GM19438 (cell line): ENCODE data around the gene CMTM4.
"Not testable (repeated sequence)": the region's sequence is repeated elsewhere in the genome, so short reads cannot be mapped to it uniquely, and the experiment has no call there.

Source experiments
- ATAC-seq: cut with Tn5 transposase; IDR thresholded peaks from one replicate; pipeline ENCODE4 v1.9.1; 2021; ENCODE audit warnings: low read depth; ENCODE audit not compliant: unreplicated experiment

The CMTM4 gene

DNA sequence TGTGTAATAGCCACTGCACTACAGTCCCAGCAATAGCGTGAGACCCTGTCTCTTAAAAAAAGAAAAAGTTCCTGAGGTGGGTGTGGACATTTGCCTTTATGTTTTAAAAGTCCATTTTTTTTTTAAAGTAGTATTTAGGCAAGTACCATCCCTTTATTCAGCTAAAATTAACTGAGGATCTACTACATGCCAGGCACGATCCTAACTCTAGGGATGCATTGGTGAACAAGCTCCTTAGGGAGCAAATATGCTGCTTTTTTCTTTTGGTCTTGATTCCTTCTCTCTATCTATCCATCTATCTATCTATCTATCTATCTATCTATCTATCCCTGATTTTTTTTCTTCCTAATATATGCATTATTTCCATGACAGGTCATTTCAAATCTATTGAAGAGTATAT is 47.4 kb downstream of the CMTM4 start:
- ATAC-seq = no peak

DNA sequence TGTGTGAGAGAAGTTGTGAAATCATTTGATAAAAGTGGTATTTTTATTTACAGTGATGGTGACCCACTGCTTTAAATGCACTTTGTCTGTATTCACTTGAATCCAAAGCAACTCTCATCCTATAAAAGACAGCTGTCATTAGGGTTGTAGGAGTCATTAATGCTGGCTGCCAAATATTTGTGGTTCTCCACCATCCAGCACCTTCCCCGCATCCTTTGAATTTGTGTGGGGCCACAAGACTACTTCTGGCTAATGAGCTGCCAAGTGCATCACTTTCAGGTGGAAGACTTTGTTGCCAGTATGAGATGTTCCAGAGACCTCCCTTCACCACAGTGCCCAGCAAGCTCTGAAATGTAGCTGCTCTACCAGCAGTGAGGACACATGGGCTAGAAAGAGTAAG is 48.7 kb downstream of the CMTM4 start:
- no peak for ATAC-seq

DNA sequence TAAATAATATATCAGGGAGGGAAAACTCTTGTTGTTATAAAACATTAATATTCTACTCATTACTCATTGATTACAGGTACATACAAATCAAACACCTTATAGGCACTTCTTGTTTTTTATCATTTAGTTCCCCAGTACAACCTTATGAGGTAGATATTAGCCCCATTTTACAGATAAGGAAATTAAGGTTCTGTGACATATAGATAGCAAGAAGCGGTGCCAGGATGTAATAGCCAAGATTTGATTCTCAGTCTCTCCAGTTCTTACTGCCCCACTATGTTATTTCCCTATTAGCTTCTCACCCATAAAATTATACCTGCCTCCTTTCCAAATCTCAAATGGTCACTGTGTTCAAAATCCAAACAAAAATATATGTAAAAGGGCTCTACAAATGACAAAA is 55.2 kb downstream of the CMTM4 start:
- ATAC-seq = no peak

DNA sequence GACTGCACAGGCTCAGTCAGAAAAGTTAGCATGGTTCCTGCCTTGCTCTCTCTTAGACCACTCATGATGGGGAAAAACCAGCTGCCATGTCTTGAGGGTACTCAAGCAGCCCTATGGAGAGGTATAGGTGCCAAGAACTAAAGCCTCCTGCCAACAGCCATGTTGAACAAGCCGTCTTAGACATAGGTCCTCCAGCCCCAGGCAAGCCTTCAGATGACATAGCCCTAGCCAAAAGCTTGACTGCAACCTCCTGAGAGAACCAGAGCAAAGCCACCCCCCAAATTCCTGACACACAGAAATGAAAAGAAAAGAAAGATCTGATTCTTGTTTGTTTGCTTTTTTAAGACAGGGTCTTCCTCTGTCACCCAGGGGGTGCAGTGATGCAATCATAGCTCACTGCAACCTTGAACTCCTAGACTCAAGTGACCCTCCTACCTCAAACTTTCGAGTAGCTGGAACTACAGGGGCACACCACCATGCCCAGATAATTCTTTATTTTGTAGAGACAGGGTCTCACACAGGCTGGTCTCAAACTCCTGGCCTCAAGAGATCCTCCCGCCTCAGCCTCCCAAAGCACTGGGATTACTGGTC is 55.7 kb downstream of the CMTM4 start:
- no peak for ATAC-seq

DNA sequence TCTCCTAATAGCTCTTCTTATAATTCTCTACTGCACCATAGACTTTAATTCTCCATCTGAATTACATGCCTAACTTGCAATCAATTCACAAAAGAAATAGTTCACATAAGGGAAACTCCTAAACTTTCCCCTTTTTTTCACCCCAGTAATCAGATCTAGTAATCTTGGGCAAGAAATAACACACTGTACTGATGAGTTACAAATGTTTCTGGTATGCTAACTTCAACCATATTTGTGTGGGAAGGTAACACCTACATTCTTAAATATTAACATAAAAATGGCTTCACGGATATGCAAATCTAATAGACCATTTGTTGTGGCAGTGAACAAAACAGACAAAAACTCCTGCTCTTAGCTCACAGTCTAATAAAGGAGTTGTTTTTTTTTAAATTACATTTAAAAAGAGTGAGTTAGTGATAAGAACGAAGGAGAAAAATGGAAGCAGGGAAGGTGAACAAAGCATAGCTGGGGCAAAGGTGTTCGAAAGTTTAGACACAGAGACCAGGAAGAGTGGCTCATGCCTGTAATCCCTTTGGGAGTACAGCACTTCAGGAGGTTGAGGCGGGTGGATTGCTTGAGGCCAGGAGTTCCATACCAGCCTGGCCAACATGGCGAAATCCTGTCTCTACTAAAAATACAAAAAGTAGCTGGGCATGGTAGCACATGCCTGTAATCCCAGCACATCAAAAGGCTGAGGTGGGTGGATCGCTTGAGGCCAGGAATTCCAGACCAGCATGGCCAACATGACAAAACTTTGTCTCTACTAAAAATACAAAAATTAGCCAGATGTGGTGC is 57.3 kb downstream of the CMTM4 start:
- ATAC-seq = no peak

DNA sequence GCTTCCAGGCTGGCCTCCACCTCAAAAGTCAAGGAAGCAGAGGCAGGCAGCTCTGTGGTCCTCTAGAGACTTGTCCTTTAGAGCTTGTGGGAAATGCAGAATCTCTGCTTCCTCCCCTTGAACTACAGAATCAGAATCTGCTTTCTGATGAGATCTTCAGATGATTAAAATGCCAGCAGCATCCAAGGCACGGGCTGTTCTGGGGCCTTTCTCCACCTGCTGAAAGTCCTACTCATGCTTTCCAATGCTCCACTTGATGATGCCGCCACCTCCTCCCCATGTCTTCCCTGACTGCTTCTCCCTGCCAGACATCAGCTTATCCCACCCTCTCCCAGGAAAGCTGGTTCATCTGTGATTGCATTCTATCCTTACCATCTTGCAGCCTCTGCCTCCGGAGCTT is 58.7 kb downstream of the CMTM4 start:
- ATAC-seq = no peak

DNA sequence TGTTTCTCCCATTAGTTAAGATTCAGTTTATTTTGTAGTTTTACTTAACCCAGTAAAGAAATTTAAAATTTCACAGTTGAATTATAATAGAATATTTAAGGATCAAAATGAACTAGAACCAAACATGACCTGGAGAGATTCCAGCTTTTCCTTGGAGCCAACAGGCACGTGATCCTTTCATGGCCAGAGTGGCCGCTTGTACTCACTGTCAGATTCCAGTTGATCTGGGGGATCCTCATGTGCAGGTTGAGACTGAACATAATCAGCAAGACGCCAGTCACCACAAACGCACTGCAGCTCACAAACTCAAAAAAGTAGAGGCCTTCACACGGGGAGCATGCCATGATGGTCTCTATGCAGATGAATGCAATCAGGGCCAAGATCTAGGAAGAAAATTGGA is 60.3 kb downstream of the CMTM4 start:
- no peak for ATAC-seq

DNA sequence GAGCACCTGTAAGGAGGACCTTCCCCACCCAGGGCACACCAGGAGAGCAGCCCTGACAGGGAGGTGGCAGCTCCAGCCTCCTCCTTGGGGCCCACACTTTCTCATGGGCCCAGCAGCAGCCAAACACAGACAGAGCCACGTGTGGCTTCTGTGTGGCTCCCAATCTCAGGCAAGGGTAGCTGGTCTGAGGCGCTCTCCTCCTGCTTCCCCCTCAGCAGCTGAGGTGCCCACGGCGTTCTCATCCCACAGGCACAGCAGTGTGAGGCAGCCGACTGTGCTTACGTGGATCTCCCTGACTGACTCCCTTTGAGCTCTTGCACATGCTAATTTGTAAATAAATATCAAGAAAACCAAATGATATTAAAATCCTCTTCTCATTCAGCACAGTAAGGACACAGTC is 61.1 kb downstream of the CMTM4 start:
- ATAC-seq = no peak

DNA sequence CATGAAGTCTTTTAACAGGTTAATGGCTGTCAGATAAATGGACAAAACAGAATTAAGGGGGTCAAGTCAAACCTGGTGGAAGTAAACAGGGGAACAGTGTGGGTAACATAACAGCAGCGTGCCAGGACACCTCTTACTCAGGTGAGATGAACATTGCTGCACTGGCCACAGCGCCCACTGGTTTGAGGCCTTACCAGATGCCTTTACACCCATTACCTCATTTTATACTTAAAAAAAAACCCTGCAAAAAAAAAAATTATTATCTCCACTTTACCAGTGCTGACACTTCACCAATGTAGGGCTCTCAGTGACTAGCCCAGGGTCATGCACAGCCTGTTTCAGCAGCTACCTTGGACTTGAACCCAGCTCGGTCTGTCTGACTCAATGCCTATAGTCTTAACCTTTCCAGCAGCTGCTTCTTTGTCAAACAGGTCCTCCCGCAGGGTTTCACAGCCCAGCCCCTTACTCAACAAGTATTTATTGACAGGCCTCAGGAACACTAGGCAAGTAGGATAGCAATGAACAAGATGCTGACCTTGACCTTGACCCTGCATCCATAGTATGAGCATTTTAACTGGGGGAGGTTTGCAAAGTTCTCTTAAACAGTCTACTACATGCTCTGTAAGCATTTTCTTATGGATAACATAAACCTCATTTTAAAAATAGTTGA is 61.9 kb downstream of the CMTM4 start:
- ATAC-seq = no peak

DNA sequence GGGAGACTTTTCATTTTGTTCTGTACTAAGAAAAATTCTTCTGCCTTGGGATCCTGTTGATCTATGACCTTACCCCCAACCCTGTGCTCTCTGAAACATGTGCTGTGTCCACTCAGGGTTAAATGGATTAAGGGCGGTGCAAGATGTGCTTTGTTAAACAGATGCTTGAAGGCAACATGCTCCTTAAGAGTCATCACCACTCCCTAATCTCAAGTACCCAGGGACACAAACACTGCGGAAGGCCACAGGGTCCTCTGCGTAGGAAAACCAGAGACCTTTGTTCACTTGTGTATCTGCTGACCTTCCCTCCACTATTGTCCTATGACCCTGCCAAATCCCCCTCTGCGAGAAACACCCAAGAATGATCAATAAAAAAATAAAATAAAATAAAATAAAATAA is 65.0 kb downstream of the CMTM4 start:
- not testable (repeated sequence) for ATAC-seq

DNA sequence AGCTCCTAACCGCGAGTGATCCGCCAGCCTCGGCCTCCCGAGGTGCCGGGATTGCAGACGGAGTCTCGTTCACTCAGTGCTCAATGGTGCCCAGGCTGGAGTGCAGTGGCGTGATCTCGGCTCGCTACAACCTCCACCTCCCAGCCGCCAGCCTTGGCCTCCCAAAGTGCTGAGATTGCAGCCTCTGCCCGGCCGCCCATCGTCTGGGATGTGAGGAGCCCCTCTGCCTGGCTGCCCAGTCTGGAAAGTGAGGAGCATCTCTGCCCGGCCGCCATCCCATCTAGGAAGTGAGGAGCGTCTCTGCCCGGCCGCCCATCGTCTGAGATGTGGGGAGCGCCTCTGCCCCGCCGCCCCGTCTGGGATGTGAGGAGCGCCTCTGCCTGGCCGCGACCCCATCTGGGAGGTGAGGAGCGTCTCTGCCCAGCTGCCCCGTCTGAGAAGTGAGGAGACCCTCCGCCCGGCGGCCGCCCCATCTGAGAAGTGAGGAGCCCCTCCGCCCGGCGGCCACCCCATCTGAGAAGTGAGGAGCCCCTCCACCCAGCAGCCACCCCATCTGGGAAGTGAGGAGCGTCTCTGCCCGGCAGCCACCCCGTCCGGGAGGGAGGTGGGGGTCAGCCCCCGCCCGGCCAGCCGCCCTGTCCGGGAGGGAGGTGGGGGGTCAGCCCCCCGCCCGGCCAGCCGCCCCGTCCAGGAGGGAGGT is 65.8 kb downstream of the CMTM4 start:
- not testable (repeated sequence) for ATAC-seq

DNA sequence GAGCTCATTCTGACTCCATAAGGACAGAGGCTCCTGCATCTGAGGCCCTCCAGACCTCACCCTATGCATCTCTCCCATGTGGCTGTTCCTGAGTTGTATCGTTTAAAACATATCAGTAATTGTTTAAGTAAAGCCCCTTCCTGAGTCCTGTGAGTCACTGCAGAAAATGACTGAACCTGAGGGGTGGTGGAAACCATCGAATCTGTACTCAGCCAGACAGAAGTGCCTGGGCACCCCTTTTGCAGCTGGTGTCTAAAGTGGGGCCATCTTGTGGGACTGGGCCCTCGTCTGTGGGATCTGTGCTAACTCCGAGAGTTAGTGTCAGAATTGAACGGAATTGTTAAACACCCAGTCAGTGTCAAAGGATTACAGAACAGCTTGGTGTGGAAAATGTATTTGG is 66.7 kb downstream of the CMTM4 start:
- no peak for ATAC-seq

DNA sequence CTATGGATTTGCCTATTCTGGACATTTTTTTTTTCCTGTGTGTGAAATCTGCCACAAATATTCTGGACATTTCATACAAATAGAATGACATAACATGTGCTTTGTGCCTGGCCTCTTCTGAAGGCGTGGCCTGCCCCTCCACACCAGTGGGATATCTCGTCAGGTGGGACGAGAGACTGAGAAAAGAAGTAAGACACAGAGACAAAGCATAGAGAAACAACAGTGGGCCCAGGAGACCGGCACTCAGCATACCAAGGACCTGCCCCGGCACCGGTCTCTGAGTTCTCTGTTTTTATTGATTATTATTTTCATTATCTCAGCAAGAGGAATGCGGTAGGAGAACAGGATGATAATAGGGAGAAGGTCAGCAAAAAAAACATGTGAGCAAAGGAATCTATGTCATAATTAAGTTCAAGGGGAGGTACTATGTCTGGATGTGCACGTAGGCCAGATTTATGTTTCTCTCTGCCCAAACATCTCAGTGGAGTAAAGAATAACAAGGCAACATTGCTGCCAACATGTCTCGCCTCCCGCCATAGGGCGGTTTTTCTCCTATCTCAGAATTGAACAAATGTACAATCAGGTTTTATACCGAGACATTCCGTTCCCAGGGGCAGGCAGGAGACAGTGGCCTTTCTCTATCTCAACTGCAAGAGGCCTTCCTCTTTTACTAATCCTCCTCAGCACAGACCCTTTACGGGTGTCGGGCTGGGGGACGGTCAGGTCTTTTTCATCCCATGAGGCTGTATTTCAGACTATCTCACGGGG is 68.7 kb downstream of the CMTM4 start:
- not testable (repeated sequence) for ATAC-seq

DNA sequence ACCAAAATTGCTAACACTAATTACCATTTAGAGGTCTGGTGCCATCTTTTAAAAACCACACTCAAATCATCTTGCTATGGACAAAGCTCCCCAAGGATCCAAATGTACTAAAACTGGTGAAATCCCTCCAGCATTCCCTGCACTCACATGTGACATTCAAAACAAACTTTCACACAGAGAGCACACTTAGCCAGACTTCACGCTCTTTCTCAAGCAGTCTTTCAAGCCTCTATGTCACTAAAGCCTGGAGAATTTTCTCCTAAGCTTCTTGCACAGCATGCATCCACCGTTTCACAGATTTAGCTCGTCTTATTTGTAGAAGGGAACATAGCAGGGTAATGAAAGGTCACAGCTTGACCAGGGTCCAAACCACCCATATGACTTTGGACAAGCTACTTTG is 72.8 kb downstream of the CMTM4 start:
- ATAC-seq = no peak

DNA sequence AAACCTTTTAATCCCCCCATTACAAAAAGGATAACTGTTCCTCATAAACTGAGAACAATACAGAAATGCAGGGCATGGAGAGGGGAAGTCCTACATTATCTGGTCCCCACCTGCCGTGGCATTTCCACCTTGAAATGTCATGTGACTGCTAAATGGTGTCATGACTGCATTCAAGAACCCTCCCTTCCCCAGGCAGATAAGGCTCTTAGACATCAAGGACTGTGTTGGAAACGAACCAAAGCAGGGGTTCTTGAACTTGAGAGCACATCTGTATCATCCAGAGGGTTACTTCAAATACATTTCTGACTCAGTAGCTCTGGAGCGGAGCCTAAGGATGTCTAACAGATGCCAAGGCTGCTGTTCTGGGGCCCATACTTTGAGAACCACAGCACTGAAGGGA is 73.7 kb downstream of the CMTM4 start:
- ATAC-seq = no peak

DNA sequence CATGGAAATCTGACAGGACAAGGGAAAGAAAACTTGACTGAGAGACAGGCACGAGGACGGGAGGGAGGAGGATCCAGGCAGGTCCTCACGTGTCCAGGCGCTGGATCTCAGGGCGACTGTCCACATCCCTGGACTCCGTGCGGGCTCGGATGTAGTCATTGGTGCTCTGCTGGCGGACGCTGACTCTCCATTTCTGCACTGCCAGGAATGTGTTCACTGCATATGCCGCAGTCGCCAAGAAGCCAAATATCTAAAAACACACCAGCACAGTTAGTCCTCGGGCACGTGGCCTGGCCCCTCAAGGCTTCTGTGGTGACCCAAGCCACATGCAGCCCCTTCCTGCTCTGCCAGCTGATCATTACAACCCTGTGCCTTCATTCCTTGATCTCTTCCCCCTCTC is 74.6 kb downstream of the CMTM4 start:
- ATAC-seq = no peak

DNA sequence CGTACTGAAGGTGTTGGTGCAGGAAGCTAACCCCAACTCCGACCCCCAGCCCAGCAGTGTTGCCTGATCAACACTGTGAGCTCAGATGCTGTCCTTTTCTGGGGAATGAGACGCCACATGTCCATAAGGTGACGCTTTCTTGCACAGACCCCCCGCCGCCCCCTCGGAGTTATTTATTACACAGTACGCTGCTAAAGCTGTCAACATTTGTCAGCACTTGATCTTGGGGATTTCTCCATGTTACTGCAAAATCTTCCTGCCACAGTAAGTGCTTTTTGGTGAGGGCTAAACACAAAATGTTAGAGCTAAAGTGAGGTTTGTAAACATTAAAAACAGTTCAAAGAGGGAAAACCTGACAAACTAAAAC is 76.1 kb downstream of the CMTM4 start:
- no peak for ATAC-seq

DNA sequence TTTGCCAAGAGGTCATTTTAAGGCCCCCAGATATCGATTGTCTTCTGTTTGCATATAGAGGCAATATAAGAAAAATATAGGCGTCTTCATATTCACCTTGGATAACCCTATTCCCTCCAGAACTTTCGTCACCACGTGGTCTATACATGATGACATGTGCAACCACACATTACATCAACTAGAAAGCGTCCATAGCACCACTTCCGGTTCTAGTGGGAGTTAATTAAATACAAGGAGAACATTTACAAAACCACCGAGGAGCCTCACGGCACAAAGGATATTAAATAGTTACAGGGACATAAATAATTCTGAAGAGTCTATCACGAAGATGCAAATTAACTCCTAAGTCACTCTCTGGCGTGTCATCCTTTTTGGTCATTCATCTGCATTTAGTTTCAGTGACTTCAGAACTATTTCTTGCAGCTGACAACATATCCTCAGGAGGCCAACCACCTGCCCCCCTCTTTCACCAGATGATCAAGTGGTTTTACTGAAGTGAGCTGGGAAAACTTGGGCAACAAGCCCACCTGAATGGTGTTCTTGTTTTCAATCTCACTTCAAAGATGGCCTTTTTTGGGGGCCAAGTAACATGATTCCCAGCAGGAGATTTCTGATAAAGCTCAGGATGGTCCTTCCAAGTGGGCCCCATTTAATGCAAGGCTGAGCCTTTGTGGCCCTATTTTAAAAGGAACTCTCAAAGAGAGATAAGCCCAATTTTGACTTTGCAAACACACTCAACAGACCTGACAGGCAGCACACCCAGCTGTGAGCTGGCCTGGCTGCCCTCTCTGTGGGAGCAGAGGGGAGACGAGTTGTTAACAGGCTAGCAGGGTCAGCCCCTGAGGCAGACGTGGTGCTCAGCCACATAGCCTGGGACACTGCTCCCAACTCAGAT is 76.8 kb downstream of the CMTM4 start:
- no peak for ATAC-seq

DNA sequence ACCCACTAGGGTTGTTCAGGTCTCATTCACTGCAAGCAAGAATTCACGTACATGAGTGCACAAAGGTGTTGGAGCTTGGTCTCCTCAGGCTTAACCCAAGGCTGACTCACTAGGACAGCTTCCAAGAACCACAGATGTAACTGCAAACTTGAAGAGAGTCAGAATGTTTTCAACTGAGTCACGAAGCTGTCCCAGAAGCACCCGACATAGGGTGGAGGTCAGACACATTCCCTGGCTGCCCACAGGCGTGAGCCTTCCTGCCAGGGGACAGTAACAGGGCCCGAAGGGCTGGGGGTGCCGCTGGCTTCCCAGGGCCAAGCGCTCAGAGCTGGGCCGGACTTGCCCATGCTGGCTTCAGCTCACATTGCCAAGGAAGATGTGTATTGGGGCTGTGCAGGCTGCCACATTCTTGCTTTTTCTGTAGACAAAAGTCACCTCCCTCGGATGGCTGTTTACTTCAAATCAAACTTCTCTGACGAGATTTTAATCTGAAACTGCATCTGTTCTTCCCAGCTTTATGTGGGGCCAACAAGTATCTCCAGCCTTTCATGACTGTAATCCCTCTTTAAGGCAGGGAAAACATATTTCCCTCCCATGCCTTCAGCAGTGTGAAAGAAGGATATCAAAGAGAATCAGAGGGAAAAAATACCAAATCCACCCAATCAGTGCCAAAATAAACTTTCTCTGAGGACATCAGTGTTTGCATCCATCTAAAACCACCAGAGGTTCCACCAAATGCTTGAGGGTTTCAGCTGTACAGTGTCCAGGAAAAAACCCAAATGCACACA is 77.8 kb downstream of the CMTM4 start:
- no peak for ATAC-seq
